Measurements from ENCODE around the gene CDKL1. TPM values are rescaled to one million over a fixed set of nuclear protein-coding genes. Genes with fewer than 3 reads are reported as not detected.

The CDKL1 gene
- total RNA-seq, 4 donors from 2014 or later: 11.2 to 17.7 (median 12.3) TPM

GRCh38 chr14:50425105-50425504, 28.4 kb upstream of the CDKL1 start:
- H3K27me3 ChIP-seq: no peaks in the 10 kb centered on the region
- intact Hi-C loops (cut with DNase I): no loop called here
- no peaks in the 10 kb centered on the region for H3K9me3 ChIP-seq
- DNase-seq (ENCODE audit: extremely low spot score): no peak
- H3K36me3 ChIP-seq: peaks cover 41 to 72% (median 47%) of the 10 kb centered on the region in 4 donors
- H3K27ac ChIP-seq (replicated peaks in 1 of 4): no peak overlapping the region
- no peak overlapping the region for H3K4me3 ChIP-seq
- 88% methylated on average over 2 of the region's 2 CpGs for WGBS
- no peaks in the 10 kb centered on the region for H3K4me1 ChIP-seq
- TF ChIP-seq POLR2AphosphoS5 (IDR thresholded peaks at IDR 0.05) (no peak), POLR2A (IDR thresholded peaks at IDR 0.05; ENCODE audit: low read depth) (no peak), EP300 (IDR thresholded peaks at IDR 0.05) (no peak), CTCF (IDR thresholded peaks at IDR 0.05) (no peak)

GRCh38 chr14:50423529-50423928, 26.8 kb upstream of the CDKL1 start:
- Histone ChIP-seq H3K4me1 (no peaks in the 10 kb centered on the region), H3K9me3 (no peaks in the 10 kb centered on the region), H3K27me3 (no peaks in the 10 kb centered on the region), H3K4me3 (no peak overlapping the region), H3K36me3 (peaks cover 46 to 88% (median 55%) of the 10 kb centered on the region in 4 donors), H3K27ac (replicated peaks in 1 of 4) (no peak overlapping the region)
- DNase-seq (ENCODE audit: extremely low spot score): no peak
- WGBS: 96% methylated on average over 3 of the region's 3 CpGs
- TF ChIP-seq POLR2AphosphoS5 (IDR thresholded peaks at IDR 0.05) (no peak), EP300 (IDR thresholded peaks at IDR 0.05) (no peak), CTCF (IDR thresholded peaks at IDR 0.05) (no peak), POLR2A (IDR thresholded peaks at IDR 0.05; ENCODE audit: low read depth) (no peak)
- intact Hi-C loops (cut with DNase I): no loop called here

- Histone ChIP-seq H3K9me3 (no peaks in the 10 kb centered on the region), H3K36me3 (peaks cover 40 to 93% (median 58%) of the 10 kb centered on the region in 4 donors), H3K4me1 (no peaks in the 10 kb centered on the region), H3K4me3 (no peak overlapping the region), H3K27me3 (no peaks in the 10 kb centered on the region), H3K27ac (replicated peaks in 1 of 4) (no peak overlapping the region)
- no peak for DNase-seq (ENCODE audit: extremely low spot score)
- intact Hi-C loops (cut with DNase I): no loop called here
- 89% methylated on average over 7 of the region's 7 CpGs for WGBS
- TF ChIP-seq EP300 (IDR thresholded peaks at IDR 0.05) (no peak), POLR2A (IDR thresholded peaks at IDR 0.05; ENCODE audit: low read depth) (no peak), POLR2AphosphoS5 (IDR thresholded peaks at IDR 0.05) (no peak), CTCF (IDR thresholded peaks at IDR 0.05) (no peak)
Observed at GRCh38 chr14:50421499-50421898, 24.8 kb upstream of the CDKL1 start.

GRCh38 chr14:50417853-50418252, 21.2 kb upstream of the CDKL1 start:
- Histone ChIP-seq H3K36me3 (peaks cover 22 to 68% (median 38%) of the 10 kb centered on the region in 4 donors), H3K4me3 (no peak overlapping the region), H3K27ac (replicated peaks in 1 of 4) (no peak overlapping the region), H3K9me3 (no peaks in the 10 kb centered on the region), H3K4me1 (no peaks in the 10 kb centered on the region), H3K27me3 (no peaks in the 10 kb centered on the region)
- intact Hi-C loops (cut with DNase I): no loop called here
- 100% methylated on average over 2 of the region's 2 CpGs for WGBS
- TF ChIP-seq POLR2A (IDR thresholded peaks at IDR 0.05; ENCODE audit: low read depth): no peak
- TF ChIP-seq EP300 (IDR thresholded peaks at IDR 0.05): no peak
- DNase-seq (ENCODE audit: extremely low spot score): no peak

GRCh38 chr14:50410921-50411320, 14.2 kb upstream of the CDKL1 start:
- no peak overlapping the region for H3K4me3 ChIP-seq
- DNase-seq (ENCODE audit: extremely low spot score): no peak
- H3K27me3 ChIP-seq: no peaks in the 10 kb centered on the region
- TF ChIP-seq CTCF (IDR thresholded peaks at IDR 0.05) (no peak), EP300 (IDR thresholded peaks at IDR 0.05) (no peak), POLR2AphosphoS5 (IDR thresholded peaks at IDR 0.05) (no peak), POLR2A (IDR thresholded peaks at IDR 0.05; ENCODE audit: low read depth) (no peak)
- H3K9me3 ChIP-seq: no peaks in the 10 kb centered on the region
- intact Hi-C loops (cut with DNase I): no loop called here
- no peak overlapping the region for H3K27ac ChIP-seq (replicated peaks in 1 of 4)
- WGBS: 95% methylated on average over 1 of the region's 1 CpG
- peaks cover 0 to 5% (median 2%) of the 10 kb centered on the region in 4 donors for H3K36me3 ChIP-seq
- H3K4me1 ChIP-seq: no peaks in the 10 kb centered on the region
